HEK293 (cell line): ENCODE measurements around the gene COQ8B.
"Not testable (repeated sequence)": the region's sequence is repeated elsewhere in the genome, so short reads cannot be mapped to it uniquely, and the experiment has no call there.

ENCODE experiments used
- CTCF ChIA-PET: fragments of 350-600 bp; formaldehyde crosslinking; extraction: SDS; loops from one replicate; lab custom pipeline; 2021; ENCODE audit warnings: antibody characterized with exemption; lab: Yijun Ruan, JAX
- POLR2A ChIA-PET: fragments of 300-600 bp; formaldehyde crosslinking; extraction: SDS; loops from one replicate; lab custom pipeline; 2020; ENCODE audit warnings: antibody characterized with exemption, inconsistent platforms; lab: Yijun Ruan, JAX
- H3K27ac ChIP-seq: fragments of 200-500 bp; sonication (Bioruptor generic); 2 replicates; pipeline ENCODE4 v1.5.1; 2014; ENCODE audit warnings: low read depth, low read length, control low read depth, inconsistent platforms; ENCODE audit errors: extremely low read depth
- H3K36me3 ChIP-seq, 2 experiments: fragments of 200-500 bp in 1 of 2; sonication (Bioruptor generic) in 1 of 2; 1 replicate in 1 of 2; 2 replicates in 1 of 2; pipeline ENCODE4 v1.5.1; 2014 to 2017; ENCODE audit warnings: inconsistent platforms in 2 of 2, low read length in 2 of 2; ENCODE audit not compliant: control insufficient read depth in 2 of 2, insufficient read depth in 1 of 2
- H3K4me1 ChIP-seq: fragments of 200-500 bp; sonication (Bioruptor generic); 2 replicates; pipeline ENCODE4 v1.5.1; 2014; ENCODE audit warnings: mild to moderate bottlenecking, low read length, inconsistent platforms; ENCODE audit not compliant: control insufficient read depth, insufficient read depth
- H3K4me3 ChIP-seq: 2 replicates; pipeline ENCODE4 v1.5.1; 2011; ENCODE audit warnings: low read depth, mild to moderate bottlenecking, control low read depth, low read length, moderate library complexity
- H3K9me3 ChIP-seq: fragments of 200-500 bp; sonication (Bioruptor generic); 2 replicates; pipeline ENCODE4 v1.5.1; 2014; ENCODE audit warnings: low read depth, low read length, inconsistent platforms; ENCODE audit not compliant: control insufficient read depth, insufficient read depth
- EGR2 ChIP-seq: fragments of 450-650 bp; formaldehyde crosslinking; IDR thresholded peaks from 2 replicates; pipeline ENCODE4 v1.5.1; 2016; ENCODE audit warnings: low read depth, missing biosample characterization, missing genetic modification characterization
- GLI4 ChIP-seq: fragments of 450-650 bp; formaldehyde crosslinking; IDR thresholded peaks from 2 replicates; pipeline ENCODE4 v1.5.1; 2016; ENCODE audit warnings: missing biosample characterization, missing genetic modification characterization
- IKZF3 ChIP-seq: fragments of 450-650 bp; IDR thresholded peaks from 2 replicates; pipeline ENCODE4 v1.5.0; 2018; ENCODE audit warnings: missing biosample characterization, mild to moderate bottlenecking, missing genetic modification characterization, moderate library complexity
- KLF10 ChIP-seq: fragments of 450-650 bp; IDR thresholded peaks from 2 replicates; pipeline ENCODE4 v1.5.1; 2018; ENCODE audit warnings: missing biosample characterization, mild to moderate bottlenecking, missing genetic modification characterization
- REPIN1 ChIP-seq: fragments of 450-650 bp; formaldehyde crosslinking; IDR thresholded peaks from 2 replicates; pipeline ENCODE4 v1.5.1; 2017; ENCODE audit warnings: missing biosample characterization, missing genetic modification characterization, low read depth
- ZNF146 ChIP-seq: fragments of 450-650 bp; formaldehyde crosslinking; IDR thresholded peaks from 2 replicates; pipeline ENCODE4 v1.5.1; 2016; ENCODE audit warnings: missing biosample characterization, missing genetic modification characterization
- ZNF211 ChIP-seq: fragments of 450-650 bp; formaldehyde crosslinking; IDR thresholded peaks from 2 replicates; pipeline ENCODE4 v1.5.1; 2016; ENCODE audit warnings: low read depth, missing biosample characterization, missing genetic modification characterization
- ZNF48 ChIP-seq: fragments of 450-650 bp; formaldehyde crosslinking; IDR thresholded peaks from 2 replicates; pipeline ENCODE4 v1.5.1; 2016; ENCODE audit warnings: missing biosample characterization, missing genetic modification characterization
- ZSCAN30 ChIP-seq: fragments of 450-650 bp; IDR thresholded peaks from 2 replicates; pipeline ENCODE4 v1.5.1; 2018; ENCODE audit warnings: missing biosample characterization, mild to moderate bottlenecking, missing genetic modification characterization, moderate library complexity
- TF ChIP-seq, protein P1 (sequence below): fragments of 450-650 bp; formaldehyde crosslinking; IDR thresholded peaks from 2 replicates; pipeline ENCODE4 v1.5.1; 2016; ENCODE audit warnings: missing biosample characterization, missing genetic modification characterization
- TF ChIP-seq, protein P2 (sequence below): fragments of 450-650 bp; formaldehyde crosslinking; IDR thresholded peaks from 2 replicates; pipeline ENCODE4 v1.5.1; 2016; ENCODE audit warnings: missing biosample characterization, missing genetic modification characterization
- TF ChIP-seq, protein P3 (sequence below): fragments of 450-650 bp; formaldehyde crosslinking; IDR thresholded peaks from 2 replicates; pipeline ENCODE4 v1.5.1; 2016; ENCODE audit warnings: missing biosample characterization, missing genetic modification characterization
- TF ChIP-seq, protein P4 (sequence below): fragments of 450-650 bp; formaldehyde crosslinking; IDR thresholded peaks from 2 replicates; pipeline ENCODE4 v1.5.1; 2016; ENCODE audit warnings: missing biosample characterization, missing genetic modification characterization
- TF ChIP-seq, protein P5 (sequence below): fragments of 450-650 bp; formaldehyde crosslinking; IDR thresholded peaks from 2 replicates; pipeline ENCODE4 v1.5.1; 2017; ENCODE audit warnings: missing biosample characterization, missing genetic modification characterization

The COQ8B gene

DNA sequence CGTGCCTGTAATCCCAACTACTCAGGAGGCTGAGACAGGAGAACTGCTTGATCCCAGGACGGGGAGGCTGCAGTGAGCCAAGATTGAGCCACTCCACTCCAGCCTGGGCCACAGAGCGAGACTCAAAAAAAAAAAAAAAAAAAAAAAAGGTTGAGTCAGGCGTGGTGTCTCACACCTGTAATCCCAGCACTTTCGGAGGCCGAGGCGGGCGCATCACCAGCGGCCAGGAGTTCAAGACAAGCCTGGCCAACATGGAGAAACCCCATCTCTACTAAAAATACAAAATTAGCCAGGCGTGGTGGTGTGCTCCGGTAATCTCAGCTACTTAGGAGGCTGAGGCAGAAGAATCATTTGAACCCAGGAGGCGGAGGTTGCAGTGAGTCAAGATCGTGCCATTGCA, 49.7 kb upstream of the COQ8B start:
- TF ChIP-seq, protein P1, sequence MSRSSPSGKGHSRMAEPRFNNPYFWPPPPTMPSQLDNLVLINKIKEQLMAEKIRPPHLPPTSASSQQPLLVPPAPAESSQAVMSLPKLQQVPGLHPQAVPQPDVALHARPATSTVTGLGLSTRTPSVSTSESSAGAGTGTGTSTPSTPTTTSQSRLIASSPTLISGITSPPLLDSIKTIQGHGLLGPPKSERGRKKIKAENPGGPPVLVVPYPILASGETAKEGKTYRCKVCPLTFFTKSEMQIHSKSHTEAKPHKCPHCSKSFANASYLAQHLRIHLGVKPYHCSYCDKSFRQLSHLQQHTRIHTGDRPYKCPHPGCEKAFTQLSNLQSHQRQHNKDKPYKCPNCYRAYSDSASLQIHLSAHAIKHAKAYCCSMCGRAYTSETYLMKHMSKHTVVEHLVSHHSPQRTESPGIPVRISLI (tag by site-specific recombination) = peak; percentile 81
- H3K27ac ChIP-seq, H3K9me3 ChIP-seq, H3K4me3 ChIP-seq, H3K4me1 ChIP-seq: not testable (repeated sequence)
- H3K36me3 ChIP-seq = peaks cover 50 to 90% of the 10 kb centered on the region in 2 experiments
- ChIA-PET CTCF (interaction anchor here (0.5 to 1.2 kb wide), 3 partner anchors 9 to 150 kb away, joined by 3 to 4 read pairs (median 4); partner anchors contain the start of gene MIA), POLR2A (interaction anchor here (0.7 to 3.6 kb wide), 7 partner anchors 9 to 103 kb away, joined by 3 to 30 read pairs (median 5); partner anchors contain the start of genes ACTMAP, EGLN2, RAB4B and SNRPA)

DNA sequence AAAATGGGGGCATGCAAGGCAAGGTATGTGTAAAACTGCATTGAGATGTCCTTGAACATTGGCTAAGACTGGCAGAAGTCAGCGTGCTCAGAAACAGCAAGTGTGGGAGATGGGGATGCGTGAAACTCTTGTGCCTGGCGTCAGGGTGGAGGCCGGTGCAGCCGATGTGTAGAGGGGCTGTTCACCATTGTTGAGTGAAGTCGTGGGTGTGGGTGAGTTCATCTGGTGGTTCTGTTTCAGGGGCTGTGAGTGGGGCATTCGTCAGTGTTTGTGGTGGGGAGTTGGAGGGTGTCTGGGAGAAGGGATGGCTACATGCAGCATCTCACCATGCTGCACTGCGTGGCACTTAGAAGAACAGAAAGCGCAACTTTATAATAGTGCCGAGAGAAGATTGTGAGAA, 47.3 kb upstream of the COQ8B start:
- POLR2A ChIA-PET = interaction anchor here (1.3 to 1.9 kb wide), 2 partner anchors 13 to 14 kb away, joined by 4 to 11 read pairs; partner anchors contain the start of genes ACTMAP, RAB4B and SNRPA
- no peak overlapping the region for H3K27ac ChIP-seq

DNA sequence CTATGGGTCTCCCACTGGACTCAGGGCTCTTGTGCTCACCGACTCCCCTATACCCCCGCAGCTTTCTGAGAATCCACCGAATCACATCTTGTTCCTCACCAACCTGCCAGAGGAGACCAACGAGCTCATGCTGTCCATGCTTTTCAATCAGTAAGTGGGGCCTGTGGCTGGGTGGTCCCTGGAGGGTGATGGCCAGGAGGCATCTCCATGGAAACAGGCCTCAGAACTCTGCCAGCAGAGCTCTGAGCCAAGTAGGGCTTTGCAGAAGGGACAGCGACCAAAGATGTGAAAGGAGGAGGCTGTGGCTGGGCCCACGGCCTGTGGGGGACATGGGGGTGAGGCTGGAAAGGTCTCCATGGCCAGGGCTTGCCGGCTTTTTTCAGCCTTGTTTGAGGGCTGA, 46.8 kb upstream of the COQ8B start:
- Histone ChIP-seq H3K9me3 (no peaks in the 10 kb centered on the region), H3K4me3 (no peak overlapping the region), H3K4me1 (no peaks in the 10 kb centered on the region), H3K36me3 (peaks cover 77 to 99% of the 10 kb centered on the region in 2 experiments), H3K27ac (no peak overlapping the region)
- ChIA-PET CTCF (interaction anchor here (1.0 kb wide), 1 partner anchor 14 kb away, joined by 3 read pairs; no protein-coding TSS in a partner anchor), POLR2A (interaction anchor here (1.3 to 1.9 kb wide), 2 partner anchors 13 to 15 kb away, joined by 4 to 11 read pairs; partner anchors contain the start of genes ACTMAP, RAB4B and SNRPA)
- TF ChIP-seq IKZF3 (tag by site-specific recombination) = no peak
- TF ChIP-seq, protein P2, sequence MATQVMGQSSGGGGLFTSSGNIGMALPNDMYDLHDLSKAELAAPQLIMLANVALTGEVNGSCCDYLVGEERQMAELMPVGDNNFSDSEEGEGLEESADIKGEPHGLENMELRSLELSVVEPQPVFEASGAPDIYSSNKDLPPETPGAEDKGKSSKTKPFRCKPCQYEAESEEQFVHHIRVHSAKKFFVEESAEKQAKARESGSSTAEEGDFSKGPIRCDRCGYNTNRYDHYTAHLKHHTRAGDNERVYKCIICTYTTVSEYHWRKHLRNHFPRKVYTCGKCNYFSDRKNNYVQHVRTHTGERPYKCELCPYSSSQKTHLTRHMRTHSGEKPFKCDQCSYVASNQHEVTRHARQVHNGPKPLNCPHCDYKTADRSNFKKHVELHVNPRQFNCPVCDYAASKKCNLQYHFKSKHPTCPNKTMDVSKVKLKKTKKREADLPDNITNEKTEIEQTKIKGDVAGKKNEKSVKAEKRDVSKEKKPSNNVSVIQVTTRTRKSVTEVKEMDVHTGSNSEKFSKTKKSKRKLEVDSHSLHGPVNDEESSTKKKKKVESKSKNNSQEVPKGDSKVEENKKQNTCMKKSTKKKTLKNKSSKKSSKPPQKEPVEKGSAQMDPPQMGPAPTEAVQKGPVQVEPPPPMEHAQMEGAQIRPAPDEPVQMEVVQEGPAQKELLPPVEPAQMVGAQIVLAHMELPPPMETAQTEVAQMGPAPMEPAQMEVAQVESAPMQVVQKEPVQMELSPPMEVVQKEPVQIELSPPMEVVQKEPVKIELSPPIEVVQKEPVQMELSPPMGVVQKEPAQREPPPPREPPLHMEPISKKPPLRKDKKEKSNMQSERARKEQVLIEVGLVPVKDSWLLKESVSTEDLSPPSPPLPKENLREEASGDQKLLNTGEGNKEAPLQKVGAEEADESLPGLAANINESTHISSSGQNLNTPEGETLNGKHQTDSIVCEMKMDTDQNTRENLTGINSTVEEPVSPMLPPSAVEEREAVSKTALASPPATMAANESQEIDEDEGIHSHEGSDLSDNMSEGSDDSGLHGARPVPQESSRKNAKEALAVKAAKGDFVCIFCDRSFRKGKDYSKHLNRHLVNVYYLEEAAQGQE = no peak
- TF ChIP-seq GLI4 = no peak
- TF ChIP-seq KLF10 = no peak
- no peak for TF ChIP-seq REPIN1 (tag by site-specific recombination)
- no peak for TF ChIP-seq ZNF211
- TF ChIP-seq, protein P3, sequence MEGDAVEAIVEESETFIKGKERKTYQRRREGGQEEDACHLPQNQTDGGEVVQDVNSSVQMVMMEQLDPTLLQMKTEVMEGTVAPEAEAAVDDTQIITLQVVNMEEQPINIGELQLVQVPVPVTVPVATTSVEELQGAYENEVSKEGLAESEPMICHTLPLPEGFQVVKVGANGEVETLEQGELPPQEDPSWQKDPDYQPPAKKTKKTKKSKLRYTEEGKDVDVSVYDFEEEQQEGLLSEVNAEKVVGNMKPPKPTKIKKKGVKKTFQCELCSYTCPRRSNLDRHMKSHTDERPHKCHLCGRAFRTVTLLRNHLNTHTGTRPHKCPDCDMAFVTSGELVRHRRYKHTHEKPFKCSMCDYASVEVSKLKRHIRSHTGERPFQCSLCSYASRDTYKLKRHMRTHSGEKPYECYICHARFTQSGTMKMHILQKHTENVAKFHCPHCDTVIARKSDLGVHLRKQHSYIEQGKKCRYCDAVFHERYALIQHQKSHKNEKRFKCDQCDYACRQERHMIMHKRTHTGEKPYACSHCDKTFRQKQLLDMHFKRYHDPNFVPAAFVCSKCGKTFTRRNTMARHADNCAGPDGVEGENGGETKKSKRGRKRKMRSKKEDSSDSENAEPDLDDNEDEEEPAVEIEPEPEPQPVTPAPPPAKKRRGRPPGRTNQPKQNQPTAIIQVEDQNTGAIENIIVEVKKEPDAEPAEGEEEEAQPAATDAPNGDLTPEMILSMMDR (tag by site-specific recombination) = no peak
- TF ChIP-seq, protein P4, sequence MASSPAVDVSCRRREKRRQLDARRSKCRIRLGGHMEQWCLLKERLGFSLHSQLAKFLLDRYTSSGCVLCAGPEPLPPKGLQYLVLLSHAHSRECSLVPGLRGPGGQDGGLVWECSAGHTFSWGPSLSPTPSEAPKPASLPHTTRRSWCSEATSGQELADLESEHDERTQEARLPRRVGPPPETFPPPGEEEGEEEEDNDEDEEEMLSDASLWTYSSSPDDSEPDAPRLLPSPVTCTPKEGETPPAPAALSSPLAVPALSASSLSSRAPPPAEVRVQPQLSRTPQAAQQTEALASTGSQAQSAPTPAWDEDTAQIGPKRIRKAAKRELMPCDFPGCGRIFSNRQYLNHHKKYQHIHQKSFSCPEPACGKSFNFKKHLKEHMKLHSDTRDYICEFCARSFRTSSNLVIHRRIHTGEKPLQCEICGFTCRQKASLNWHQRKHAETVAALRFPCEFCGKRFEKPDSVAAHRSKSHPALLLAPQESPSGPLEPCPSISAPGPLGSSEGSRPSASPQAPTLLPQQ (tag by site-specific recombination) = no peak
- no peak for TF ChIP-seq ZNF48 (tag by site-specific recombination)

More for the DNA sequence above, 47.3 kb upstream of the COQ8B start:
- Histone ChIP-seq H3K36me3 (peaks cover 73 to 99% of the 10 kb centered on the region in 2 experiments), H3K4me3 (no peak overlapping the region), H3K9me3 (no peaks in the 10 kb centered on the region), H3K4me1 (no peaks in the 10 kb centered on the region)
- TF ChIP-seq ZNF146 (peak; percentile 3; the same call in 1 of the 2 replicates), ZSCAN30 (tag by site-specific recombination) (no peak), EGR2 (tag by site-specific recombination) (0 out of 2 replicates have a peak, but pooled peaks have one; percentile 27)
- TF ChIP-seq, protein P5, sequence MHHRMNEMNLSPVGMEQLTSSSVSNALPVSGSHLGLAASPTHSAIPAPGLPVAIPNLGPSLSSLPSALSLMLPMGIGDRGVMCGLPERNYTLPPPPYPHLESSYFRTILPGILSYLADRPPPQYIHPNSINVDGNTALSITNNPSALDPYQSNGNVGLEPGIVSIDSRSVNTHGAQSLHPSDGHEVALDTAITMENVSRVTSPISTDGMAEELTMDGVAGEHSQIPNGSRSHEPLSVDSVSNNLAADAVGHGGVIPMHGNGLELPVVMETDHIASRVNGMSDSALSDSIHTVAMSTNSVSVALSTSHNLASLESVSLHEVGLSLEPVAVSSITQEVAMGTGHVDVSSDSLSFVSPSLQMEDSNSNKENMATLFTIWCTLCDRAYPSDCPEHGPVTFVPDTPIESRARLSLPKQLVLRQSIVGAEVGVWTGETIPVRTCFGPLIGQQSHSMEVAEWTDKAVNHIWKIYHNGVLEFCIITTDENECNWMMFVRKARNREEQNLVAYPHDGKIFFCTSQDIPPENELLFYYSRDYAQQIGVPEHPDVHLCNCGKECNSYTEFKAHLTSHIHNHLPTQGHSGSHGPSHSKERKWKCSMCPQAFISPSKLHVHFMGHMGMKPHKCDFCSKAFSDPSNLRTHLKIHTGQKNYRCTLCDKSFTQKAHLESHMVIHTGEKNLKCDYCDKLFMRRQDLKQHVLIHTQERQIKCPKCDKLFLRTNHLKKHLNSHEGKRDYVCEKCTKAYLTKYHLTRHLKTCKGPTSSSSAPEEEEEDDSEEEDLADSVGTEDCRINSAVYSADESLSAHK = 0 out of 2 replicates have a peak, but pooled peaks have one; percentile 16
- CTCF ChIA-PET = no interaction called here
